Nephron (organoid): Measurements from ENCODE around the gene ACVR2A.

Source experiments
- H3K27ac Mint-ChIP-seq, 3 experiments: 2 replicates each; pipeline ENCODE4 v1.8.0; 2020; ENCODE audit warnings: mixed read lengths in 3 of 3, mild to moderate bottlenecking in 2 of 3, moderate library complexity in 1 of 3
- H3K27me3 Mint-ChIP-seq: 2 replicates; pipeline ENCODE4 v1.8.0; 2021; ENCODE audit warnings: low read depth, mild to moderate bottlenecking, moderate library complexity, mixed read lengths
- H3K36me3 Mint-ChIP-seq: 2 replicates; pipeline ENCODE4 v1.8.0; 2020; ENCODE audit warnings: low read depth, mixed read lengths
- H3K4me1 Mint-ChIP-seq: 2 replicates; pipeline ENCODE4 v1.8.0; 2020; ENCODE audit warnings: mixed read lengths
- H3K4me3 Mint-ChIP-seq, 3 experiments: 2 replicates each; pipeline ENCODE4 v1.8.0; 2020; ENCODE audit warnings: mild to moderate bottlenecking in 3 of 3, mixed read lengths in 3 of 3, moderate library complexity in 2 of 3
- H3K9me3 Mint-ChIP-seq: 2 replicates; pipeline ENCODE4 v1.8.0; 2020; ENCODE audit warnings: mixed read lengths
- CTCF ChIP-seq, 3 experiments: fragments of 200-600 bp; sonication (generic); IDR thresholded peaks; one replicate each; pipeline ENCODE4 v1.5.0; 2021; ENCODE audit warnings: antibody characterized with exemption in 3 of 3; ENCODE audit not compliant: unreplicated experiment in 3 of 3

The ACVR2A gene

GRCh38 chr2:147934881-147935620, 90.2 kb downstream of the ACVR2A start:
- no peaks in the 10 kb centered on the region for H3K27me3 Mint-ChIP-seq
- H3K27ac Mint-ChIP-seq, result peak overlapping the region; percentile 20 to 48 (median 22)
- H3K4me1 Mint-ChIP-seq, result no peaks in the 10 kb centered on the region
- H3K36me3 Mint-ChIP-seq, result peaks cover 60% of the 10 kb centered on the region
- no peak for TF ChIP-seq CTCF (IDR thresholded peaks at IDR 0.05; ENCODE audit: unreplicated experiment in 3 of 3)
- H3K4me3 Mint-ChIP-seq, result no peak overlapping the region
- H3K9me3 Mint-ChIP-seq, result no peaks in the 10 kb centered on the region

- H3K27me3 Mint-ChIP-seq, result no peaks in the 10 kb centered on the region
- TF ChIP-seq CTCF (IDR thresholded peaks at IDR 0.05; ENCODE audit: unreplicated experiment in 3 of 3), result peak; percentile 86 to 92 (median 87)
These were observed 93.0 kb downstream of the ACVR2A start for GRCh38 chr2:147937744-147938349.

DNA sequence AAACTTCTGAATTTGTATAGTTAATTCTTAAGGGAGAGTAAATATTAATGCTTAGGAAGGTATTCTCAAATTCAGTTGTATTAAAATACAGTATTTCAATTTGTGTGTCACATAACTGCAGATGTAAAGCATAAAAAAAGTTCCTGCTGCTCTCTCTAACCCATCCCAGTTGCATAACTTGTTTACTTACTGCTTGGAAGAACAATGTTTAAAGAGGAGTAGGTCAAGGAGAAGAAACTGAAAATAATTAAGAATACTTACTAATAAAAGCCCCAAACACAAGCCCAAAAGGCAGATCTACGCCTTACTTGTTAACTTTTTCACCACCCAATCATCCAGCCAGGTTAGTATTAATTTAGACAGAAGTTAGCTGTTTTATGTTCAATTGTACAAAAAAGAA, 94.5 kb downstream of the ACVR2A start:
- H3K27ac Mint-ChIP-seq, result no peak overlapping the region
- no peak overlapping the region for H3K4me3 Mint-ChIP-seq
- H3K27me3 Mint-ChIP-seq, result no peaks in the 10 kb centered on the region
- no peak for TF ChIP-seq CTCF (IDR thresholded peaks at IDR 0.05; ENCODE audit: unreplicated experiment in 3 of 3)
- no peaks in the 10 kb centered on the region for H3K4me1 Mint-ChIP-seq
- H3K9me3 Mint-ChIP-seq, result no peaks in the 10 kb centered on the region
- H3K36me3 Mint-ChIP-seq, result peaks cover 65% of the 10 kb centered on the region

More at GRCh38 chr2:147937744-147938349, 93.0 kb downstream of the ACVR2A start:
- no peak overlapping the region for H3K4me3 Mint-ChIP-seq
- no peaks in the 10 kb centered on the region for H3K9me3 Mint-ChIP-seq
- no peak overlapping the region for H3K27ac Mint-ChIP-seq
- H3K4me1 Mint-ChIP-seq, result no peaks in the 10 kb centered on the region
- H3K36me3 Mint-ChIP-seq, result peaks cover 62% of the 10 kb centered on the region

DNA sequence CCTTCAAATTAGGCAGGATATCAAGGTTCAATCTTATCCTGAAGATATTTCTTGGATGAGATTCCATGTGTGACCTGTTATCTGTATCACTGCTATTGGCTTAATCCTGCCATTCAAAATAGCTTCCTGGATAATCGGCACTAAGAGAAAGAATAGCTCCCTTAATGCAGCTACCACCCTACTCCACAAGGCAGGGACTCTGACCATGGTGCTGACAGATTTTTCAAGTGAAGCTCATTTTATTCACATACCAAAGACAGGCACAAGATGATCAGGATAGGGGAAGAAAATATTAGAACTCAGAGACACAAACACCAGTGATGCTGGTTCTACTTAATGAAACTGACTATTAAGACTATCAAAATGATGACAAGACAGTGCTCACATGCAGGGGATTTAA, 100.8 kb downstream of the ACVR2A start:
- H3K27ac Mint-ChIP-seq, result no peak overlapping the region
- no peaks in the 10 kb centered on the region for H3K9me3 Mint-ChIP-seq
- TF ChIP-seq CTCF (IDR thresholded peaks at IDR 0.05; ENCODE audit: unreplicated experiment in 3 of 3), result no peak
- no peak overlapping the region for H3K4me3 Mint-ChIP-seq
- H3K36me3 Mint-ChIP-seq, result peaks cover 71% of the 10 kb centered on the region
- H3K27me3 Mint-ChIP-seq, result no peaks in the 10 kb centered on the region
- H3K4me1 Mint-ChIP-seq, result no peaks in the 10 kb centered on the region

GRCh38 chr2:147952118-147952517, 107.3 kb downstream of the ACVR2A start:
- H3K27me3 Mint-ChIP-seq, result no peaks in the 10 kb centered on the region
- H3K36me3 Mint-ChIP-seq, result peaks cover 44% of the 10 kb centered on the region

More at GRCh38 chr2:147952118-147952517, 107.3 kb downstream of the ACVR2A start:
- no peak overlapping the region for H3K4me3 Mint-ChIP-seq
- no peak overlapping the region for H3K27ac Mint-ChIP-seq
- no peaks in the 10 kb centered on the region for H3K9me3 Mint-ChIP-seq
- no peaks in the 10 kb centered on the region for H3K4me1 Mint-ChIP-seq
- TF ChIP-seq CTCF (IDR thresholded peaks at IDR 0.05; ENCODE audit: unreplicated experiment in 3 of 3), result no peak
